ENCODE measurements around the gene PRR14.

- TF ChIP-seq EZH2phosphoT487 (IDR thresholded peaks at IDR 0.05; ENCODE audit: borderline replicate concordance): no peak
- TF ChIP-seq CTCF (conservative IDR thresholded peaks at IDR 0.05; ENCODE audit: low read length): no peak
These were observed 4.1 kb downstream of the PRR14 start for GRCh38 chr16:30654856-30655255.

Data from Loucy (cell line).